GM23248 (cell line): ENCODE measurements around the gene ODC1.

ENCODE experiments used
- EZH2 ChIP-seq: fragments of 200-600 bp; sonication (generic); IDR thresholded peaks from 2 replicates; pipeline ENCODE4 v1.6.1; 2018; ENCODE audit warnings: antibody characterized with exemption, mild to moderate bottlenecking; ENCODE audit not compliant: insufficient read depth, poor library complexity, severe bottlenecking
- EZH2phosphoT487 ChIP-seq: fragments of 200-600 bp; sonication (generic); IDR thresholded peaks from 2 replicates; pipeline ENCODE4 v1.6.1; 2018; ENCODE audit warnings: antibody characterized with exemption, moderate library complexity, mild to moderate bottlenecking, low read depth; ENCODE audit not compliant: insufficient read depth

GRCh38 chr2:10457846-10458598 is 9.9 kb upstream of the ODC1 start:
- TF ChIP-seq EZH2phosphoT487 = no peak
- TF ChIP-seq EZH2 = no peak
